Thoracic aorta (tissue), 2 donors: ENCODE results near the gene CNOT1. TPM values are rescaled to one million over a fixed set of nuclear protein-coding genes. Genes with fewer than 3 reads are reported as not detected.

Experiments
- ATAC-seq: fragments of 150-250 bp; one replicate; pipeline ENCODE4 v1.8.0; 2017; ENCODE audit warnings: low read depth; ENCODE audit not compliant: insufficient number of reproducible peaks, low FRiP score
- DNase-seq: peaks from one replicate; pipeline ENCODE4 v3.0.0-alpha.2; 2020; ENCODE audit warnings: low spot score
- H3K27ac ChIP-seq, 2 donors: fragments of 200-600 bp; sonication (generic); 1 replicate in 1 of 2; 2 replicates in 1 of 2; pipeline ENCODE4 v1.5.1; 2016; ENCODE audit warnings: mild to moderate bottlenecking in 2 of 2, moderate library complexity in 2 of 2
- H3K27me3 ChIP-seq: fragments of 200-600 bp; sonication (generic); replicated peaks from 2 replicates; pipeline ENCODE4 v1.6.0; 2016; ENCODE audit warnings: mild to moderate bottlenecking; ENCODE audit not compliant: insufficient read depth
- H3K36me3 ChIP-seq: fragments of 200-600 bp; sonication (generic); one replicate; pipeline ENCODE4 v1.5.1; 2016
- H3K4me1 ChIP-seq, 2 donors: fragments of 200-600 bp; sonication (generic); 1 replicate in 1 of 2; 2 replicates in 1 of 2; pipeline versions ENCODE4 v1.5.1 to v1.6.0; 2016; ENCODE audit warnings: low read depth in 2 of 2, mild to moderate bottlenecking in 1 of 2; ENCODE audit not compliant: control insufficient read depth in 1 of 2
- H3K4me3 ChIP-seq: fragments of 200-600 bp; sonication (generic); 2 replicates; pipeline ENCODE4 v1.5.1; 2016; ENCODE audit warnings: mild to moderate bottlenecking
- H3K9me3 ChIP-seq: fragments of 200-600 bp; sonication (generic); 2 replicates; pipeline ENCODE4 v1.5.1; 2016
- CTCF ChIP-seq: fragments of 200-600 bp; sonication (generic); IDR thresholded peaks from one replicate; pipeline ENCODE4 v1.5.1; 2019; ENCODE audit warnings: antibody characterized with exemption
- total RNA-seq, 2 donors: library from RNA; depleted of rRNA; stranded (reverse); fragments of >200 nt; gene quantifications; one replicate each; pipeline versions ENCODE4 v1.1.0 to v1.2.3, GENCODE V29; 2016

CNOT1 gene
- total RNA-seq, 2 donors from 2014 or later = 54.8 to 112 TPM

- Histone ChIP-seq H3K27ac (no peak overlapping the region), H3K4me1 (no peaks in the 10 kb centered on the region), H3K4me3 (no peak overlapping the region), H3K36me3 (peaks cover 46% of the 10 kb centered on the region), H3K27me3 (no peaks in the 10 kb centered on the region), H3K9me3 (no peaks in the 10 kb centered on the region)
- ATAC-seq (no peak), DNase-seq (no peak)
- TF ChIP-seq CTCF = no peak
Measured at GRCh38 chr16:58563775-58564174, 65.9 kb downstream of the CNOT1 start.

- Histone ChIP-seq H3K36me3 (peaks cover 44% of the 10 kb centered on the region), H3K9me3 (no peaks in the 10 kb centered on the region), H3K4me1 (no peaks in the 10 kb centered on the region), H3K27ac (no peak overlapping the region), H3K4me3 (no peak overlapping the region), H3K27me3 (no peaks in the 10 kb centered on the region)
- TF ChIP-seq CTCF = no peak
- no peak for ATAC-seq
- DNase-seq = no peak
Measured at GRCh38 chr16:58563235-58563634, 66.4 kb downstream of the CNOT1 start.

GRCh38 chr16:58556678-58557077 is 72.9 kb downstream of the CNOT1 start:
- no peak for ATAC-seq
- Histone ChIP-seq H3K9me3 (no peaks in the 10 kb centered on the region), H3K27me3 (no peaks in the 10 kb centered on the region), H3K4me3 (no peak overlapping the region), H3K36me3 (peaks cover 42% of the 10 kb centered on the region), H3K27ac (no peak overlapping the region), H3K4me1 (no peaks in the 10 kb centered on the region)
- no peak for TF ChIP-seq CTCF
- no peak for DNase-seq

- ATAC-seq (no peak), DNase-seq (no peak)
- Histone ChIP-seq H3K4me3 (no peak overlapping the region), H3K4me1 (no peaks in the 10 kb centered on the region), H3K27ac (no peak overlapping the region), H3K27me3 (no peaks in the 10 kb centered on the region), H3K9me3 (no peaks in the 10 kb centered on the region), H3K36me3 (peaks cover 44% of the 10 kb centered on the region)
- TF ChIP-seq CTCF = no peak
Measured at GRCh38 chr16:58551496-58551895, 78.1 kb downstream of the CNOT1 start.

- Histone ChIP-seq H3K36me3 (peaks cover 55% of the 10 kb centered on the region), H3K4me3 (no peak overlapping the region), H3K27me3 (no peaks in the 10 kb centered on the region), H3K4me1 (no peaks in the 10 kb centered on the region), H3K27ac (no peak overlapping the region), H3K9me3 (no peaks in the 10 kb centered on the region)
- ATAC-seq (no peak), DNase-seq (no peak)
- no peak for TF ChIP-seq CTCF
Measured at GRCh38 chr16:58548378-58548777, 81.2 kb downstream of the CNOT1 start.
